IPS-NIHi11 (cell line): ENCODE data around the gene HMX2.

Experiments
- DNase-seq: peaks from one replicate; pipeline ENCODE4 v3.0.0; 2012; ENCODE audit warnings: mixed read lengths, low spot score

Gene HMX2, protein sequence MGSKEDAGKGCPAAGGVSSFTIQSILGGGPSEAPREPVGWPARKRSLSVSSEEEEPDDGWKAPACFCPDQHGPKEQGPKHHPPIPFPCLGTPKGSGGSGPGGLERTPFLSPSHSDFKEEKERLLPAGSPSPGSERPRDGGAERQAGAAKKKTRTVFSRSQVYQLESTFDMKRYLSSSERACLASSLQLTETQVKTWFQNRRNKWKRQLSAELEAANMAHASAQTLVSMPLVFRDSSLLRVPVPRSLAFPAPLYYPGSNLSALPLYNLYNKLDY

GRCh38 chr10:123147635-123148413, at the start of gene HMX2:
Gene HMX2 (plus strand): TSS chr10:123148136. CDS start chr10:123148379, 243 bp downstream.
- DNase-seq: peak; percentile 54

GRCh38 chr10:123100030-123100762, 47.7 kb upstream of the HMX2 start:
- peak; percentile 60 for DNase-seq

GRCh38 chr10:123101872-123102271, 46.1 kb upstream of the HMX2 start:
- no peak for DNase-seq

GRCh38 chr10:123102673-123103072, 45.3 kb upstream of the HMX2 start:
- DNase-seq: no peak

- no peak for DNase-seq
Observed at GRCh38 chr10:123103944-123104343, 44.0 kb upstream of the HMX2 start.

- no peak for DNase-seq
Observed at GRCh38 chr10:123109466-123109865, 38.5 kb upstream of the HMX2 start.

DNA sequence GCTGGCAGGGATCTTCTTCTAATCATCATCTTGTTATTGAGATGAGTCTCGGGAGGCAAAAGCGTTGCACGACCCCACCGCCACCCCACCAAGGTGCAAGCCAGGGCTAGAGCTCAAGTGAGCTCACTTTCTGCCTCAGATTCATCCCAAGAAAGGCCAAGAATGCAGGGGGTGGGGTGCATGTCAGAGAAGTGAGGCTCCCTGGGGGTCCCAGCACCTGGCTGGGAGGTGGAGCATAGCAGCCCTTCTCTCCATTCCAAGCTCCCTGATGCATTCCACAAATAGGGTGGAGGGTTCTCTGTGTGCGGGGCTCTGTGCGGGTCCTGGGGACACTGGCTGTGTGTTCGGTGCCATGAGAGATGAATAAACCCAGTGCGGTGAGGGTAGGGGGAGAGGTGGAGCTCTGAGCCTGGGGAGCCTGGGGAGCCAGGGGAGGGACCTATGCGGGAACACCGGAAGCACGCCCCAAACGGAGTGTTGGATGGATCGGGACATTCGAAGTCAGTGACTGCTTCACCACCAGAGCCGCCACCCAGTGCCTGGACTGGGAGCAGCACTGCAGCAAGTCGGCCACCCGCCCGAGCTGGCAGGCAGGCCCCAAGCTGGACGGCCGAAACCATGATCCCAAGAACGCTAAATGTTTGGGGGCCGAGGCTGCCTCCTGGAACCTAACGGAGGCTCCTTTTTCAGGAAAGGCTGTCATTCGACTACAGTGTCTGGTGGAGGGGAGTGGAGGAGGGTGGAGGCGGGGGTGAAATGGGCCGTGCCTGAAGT, 30.1 kb upstream of the HMX2 start:
- peak; percentile 72 for DNase-seq

DNA sequence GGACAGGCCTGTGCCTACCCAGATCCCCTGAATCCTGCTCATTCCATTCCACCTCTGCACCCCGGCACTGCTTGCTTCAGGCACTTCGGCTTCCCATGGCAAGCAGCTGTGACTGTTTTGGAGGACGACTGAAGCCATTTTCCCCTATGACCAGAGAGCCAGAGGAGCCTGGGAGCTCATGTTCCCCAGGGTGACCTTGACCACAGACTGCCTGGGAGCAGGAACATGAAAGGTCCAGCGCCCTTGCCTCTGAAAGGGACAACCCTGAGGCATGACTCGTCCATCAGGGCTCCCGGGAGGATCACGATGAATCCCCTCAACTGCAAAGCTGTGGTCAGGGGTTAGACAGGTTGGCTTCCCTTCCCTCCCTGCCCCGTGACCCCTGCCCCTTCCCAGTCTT, 28.9 kb upstream of the HMX2 start:
- DNase-seq: no peak

- no peak for DNase-seq
Observed at GRCh38 chr10:123126246-123126645, 21.7 kb upstream of the HMX2 start.

- DNase-seq: no peak
Observed at GRCh38 chr10:123129618-123130271, 18.2 kb upstream of the HMX2 start.

DNA sequence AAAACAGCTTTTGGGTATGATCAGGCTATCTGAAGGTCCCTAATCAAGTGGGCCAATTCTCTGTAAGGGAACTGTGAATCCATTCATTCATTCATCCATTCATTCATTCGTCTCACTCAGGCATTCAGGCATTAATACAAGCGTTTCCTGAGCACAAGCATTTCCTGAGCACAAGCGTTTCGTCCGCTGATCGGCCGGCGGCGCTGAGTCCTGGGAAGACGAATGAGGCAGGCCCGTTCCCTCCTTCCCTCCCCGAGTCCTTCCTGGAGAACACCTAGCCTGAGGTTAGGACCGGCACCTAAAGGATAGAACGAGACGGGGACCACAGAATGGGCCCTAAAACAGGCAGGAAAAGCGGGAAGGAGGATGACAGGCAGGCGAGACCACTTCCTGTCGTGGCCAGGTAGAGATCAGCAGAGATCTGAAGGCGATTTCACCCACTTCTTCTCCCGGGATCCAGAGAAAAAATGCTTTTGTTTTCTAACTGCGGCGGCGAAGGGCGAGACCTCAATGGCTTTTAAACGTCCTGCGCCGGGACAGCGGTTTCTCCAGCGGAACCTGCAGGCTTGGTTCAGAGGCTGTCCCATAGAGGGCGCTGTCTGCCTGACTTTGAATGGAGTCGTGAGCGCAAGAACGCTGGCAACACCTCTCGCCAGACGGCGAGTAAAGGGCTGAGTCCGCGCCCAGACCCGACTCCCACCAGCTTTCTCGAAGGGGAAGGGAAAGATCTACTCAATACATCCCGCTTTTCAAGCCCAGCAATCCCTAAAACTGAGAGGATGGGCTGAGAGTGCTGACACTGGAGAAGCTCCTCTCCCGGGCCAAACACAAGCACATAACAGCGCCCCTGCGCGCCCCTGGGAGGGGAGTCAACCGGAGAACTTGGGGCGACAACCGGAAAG, 15.1 kb upstream of the HMX2 start:
- DNase-seq: peak; percentile 87

DNA sequence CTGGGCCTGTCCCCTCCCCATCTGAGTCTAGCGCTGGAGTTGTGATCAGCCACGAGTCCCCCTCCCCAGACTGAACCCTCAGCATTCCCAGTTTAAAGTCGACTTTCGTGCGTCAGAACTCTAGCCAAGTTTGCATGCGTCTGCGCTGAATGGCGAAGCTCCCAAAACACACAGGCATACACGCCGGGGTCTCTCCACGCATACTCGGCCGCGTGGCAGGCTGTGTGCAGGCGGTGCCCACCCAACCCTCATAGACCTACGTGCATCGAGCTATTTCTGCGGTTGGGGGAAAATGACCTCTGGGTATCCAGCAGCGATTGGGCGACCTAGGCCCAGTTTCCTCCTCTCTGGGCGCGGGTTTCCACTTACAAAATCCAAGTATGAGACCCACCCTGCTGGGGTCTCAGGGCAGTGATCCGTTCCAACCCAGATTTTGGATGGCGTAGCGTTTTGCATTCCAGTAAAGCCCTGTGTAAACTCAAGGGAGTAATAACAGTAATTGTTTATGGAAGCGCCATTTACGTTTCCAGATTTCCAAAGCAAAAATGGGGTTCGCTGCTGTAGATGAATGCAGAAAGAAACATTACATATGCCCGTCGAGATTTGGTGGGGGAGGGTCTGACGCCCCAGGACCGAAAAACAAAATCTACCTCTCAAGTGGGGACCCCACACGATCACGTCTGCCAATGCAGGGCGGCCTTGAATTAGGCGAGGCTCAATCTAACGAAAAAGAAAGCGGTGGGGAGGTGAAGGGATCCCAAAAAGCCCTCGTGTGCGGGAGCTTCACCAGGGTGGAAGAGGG, 14.2 kb upstream of the HMX2 start:
- no peak for DNase-seq

- DNase-seq: no peak
Observed at GRCh38 chr10:123134343-123134914, 13.5 kb upstream of the HMX2 start.

DNA sequence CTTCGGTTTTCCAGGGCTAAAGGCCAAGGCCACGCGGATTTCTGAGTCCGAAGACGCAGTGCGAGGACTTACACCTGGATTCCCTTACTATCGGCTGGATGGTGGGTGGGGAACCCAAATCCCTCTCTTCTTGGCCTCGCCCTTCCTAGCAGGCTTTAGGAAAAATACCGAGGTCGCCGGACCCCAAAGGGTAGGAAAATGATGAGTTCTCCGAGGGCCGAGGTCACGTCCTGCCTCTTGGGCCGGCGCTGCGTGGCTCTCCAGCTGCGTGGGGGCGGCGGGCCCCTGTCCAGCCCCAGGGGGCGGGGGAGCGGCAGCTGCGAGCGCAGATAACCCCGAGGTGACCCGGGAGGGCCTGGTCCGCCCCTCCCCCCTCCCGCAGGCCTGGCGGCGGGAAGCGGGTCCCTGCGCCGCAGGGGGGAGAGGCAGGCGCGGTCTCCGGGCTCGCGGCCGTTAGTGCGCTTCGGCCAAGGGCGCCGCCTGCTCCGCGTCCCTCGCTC, 13.0 kb upstream of the HMX2 start:
- peak; percentile 54 for DNase-seq

GRCh38 chr10:123135415-123136141, 12.4 kb upstream of the HMX2 start, which contains the start of gene HMX3:
Gene HMX3 (plus strand): TSS chr10:123135970. CDS start chr10:123136051, 81 bp downstream.
- peak; percentile 62 for DNase-seq

- DNase-seq: no peak
Observed at GRCh38 chr10:123136221-123136805, 11.6 kb upstream of the HMX2 start.

- DNase-seq: no peak
Observed at GRCh38 chr10:123136806-123137642, 10.9 kb upstream of the HMX2 start.
